Ishikawa (cell line): ENCODE results near the gene CANT1.

ENCODE experiments used
- CEBPB ChIP-seq: IDR thresholded peaks from 2 replicates; pipeline ENCODE4 v1.6.1; 2012
- EGR1 ChIP-seq: IDR thresholded peaks from 2 replicates; pipeline ENCODE4 v1.6.1; 2012
- EP300 ChIP-seq: IDR thresholded peaks from 2 replicates; pipeline ENCODE4 v1.6.1; 2012; ENCODE audit warnings: borderline replicate concordance
- RAD21 ChIP-seq: IDR thresholded peaks from 2 replicates; pipeline ENCODE4 v1.6.1; 2012; ENCODE audit warnings: low read depth
- TAF1 ChIP-seq: IDR thresholded peaks from 2 replicates; pipeline ENCODE4 v1.6.1; 2012; ENCODE audit warnings: low read depth, mild to moderate bottlenecking
- TCF12 ChIP-seq: IDR thresholded peaks from 2 replicates; pipeline ENCODE4 v1.6.1; 2012; ENCODE audit warnings: low read depth
- TEAD4 ChIP-seq: IDR thresholded peaks from 2 replicates; pipeline ENCODE4 v1.6.1; 2012

- TF ChIP-seq EP300 (no peak), TAF1 (no peak), TEAD4 (no peak), RAD21 (no peak), CEBPB (no peak), EGR1 (no peak), TCF12 (no peak)
Observed at GRCh38 chr17:79034931-79035485, 25.4 kb upstream of the CANT1 start.
